Mammary epithelial cell (primary cell): ENCODE results near the gene ZNF473.

Source experiments
- CTCF ChIP-seq, 2 donors: IDR thresholded peaks in 1 of 2; conservative IDR thresholded peaks in 1 of 2; 2 replicates each; pipeline ENCODE4 v1.5.1; 2011 to 2012; ENCODE audit warnings: inconsistent platforms in 2 of 2, low read length in 2 of 2, mild to moderate bottlenecking in 2 of 2, control low read depth in 1 of 2, low read depth in 1 of 2; ENCODE audit not compliant: insufficient read depth in 1 of 2; ENCODE audit errors: extremely low read depth in 1 of 2
- EZH2 ChIP-seq: IDR thresholded peaks from 2 replicates; pipeline ENCODE4 v1.6.1; 2012; ENCODE audit warnings: low read length, inconsistent platforms, borderline replicate concordance

GRCh38 chr19:49999371-50000010 is 26.3 kb upstream of the ZNF473 start:
- no peak for TF ChIP-seq EZH2
- no peak for TF ChIP-seq CTCF (conservative IDR thresholded peaks at IDR 0.05 in 1 of 2, IDR thresholded peaks at IDR 0.05 in 1 of 2; ENCODE audit: extremely low read depth in 1 of 2, insufficient read depth in 1 of 2, low read depth in 1 of 2, low read length in 2 of 2)
